Urothelium cell line (cell line): ENCODE measurements around the gene UBXN2A.
A peak's percentile ranks its signal among the peaks of the same experiment; 100 is the strongest.
"Not testable (repeated sequence)": the region's sequence is repeated elsewhere in the genome, so short reads cannot be mapped to it uniquely, and the experiment has no call there.

ENCODE experiments used
- DNase-seq: peaks from one replicate; pipeline ENCODE4 v3.0.0; 2011; ENCODE audit warnings: low spot score, mixed read lengths
- FAIRE-seq: peaks from 2 replicates; lab custom pipeline; 2011; peaks lifted over from hg19 to GRCh38; lab: Jason Lieb, UNC

Gene UBXN2A

DNA sequence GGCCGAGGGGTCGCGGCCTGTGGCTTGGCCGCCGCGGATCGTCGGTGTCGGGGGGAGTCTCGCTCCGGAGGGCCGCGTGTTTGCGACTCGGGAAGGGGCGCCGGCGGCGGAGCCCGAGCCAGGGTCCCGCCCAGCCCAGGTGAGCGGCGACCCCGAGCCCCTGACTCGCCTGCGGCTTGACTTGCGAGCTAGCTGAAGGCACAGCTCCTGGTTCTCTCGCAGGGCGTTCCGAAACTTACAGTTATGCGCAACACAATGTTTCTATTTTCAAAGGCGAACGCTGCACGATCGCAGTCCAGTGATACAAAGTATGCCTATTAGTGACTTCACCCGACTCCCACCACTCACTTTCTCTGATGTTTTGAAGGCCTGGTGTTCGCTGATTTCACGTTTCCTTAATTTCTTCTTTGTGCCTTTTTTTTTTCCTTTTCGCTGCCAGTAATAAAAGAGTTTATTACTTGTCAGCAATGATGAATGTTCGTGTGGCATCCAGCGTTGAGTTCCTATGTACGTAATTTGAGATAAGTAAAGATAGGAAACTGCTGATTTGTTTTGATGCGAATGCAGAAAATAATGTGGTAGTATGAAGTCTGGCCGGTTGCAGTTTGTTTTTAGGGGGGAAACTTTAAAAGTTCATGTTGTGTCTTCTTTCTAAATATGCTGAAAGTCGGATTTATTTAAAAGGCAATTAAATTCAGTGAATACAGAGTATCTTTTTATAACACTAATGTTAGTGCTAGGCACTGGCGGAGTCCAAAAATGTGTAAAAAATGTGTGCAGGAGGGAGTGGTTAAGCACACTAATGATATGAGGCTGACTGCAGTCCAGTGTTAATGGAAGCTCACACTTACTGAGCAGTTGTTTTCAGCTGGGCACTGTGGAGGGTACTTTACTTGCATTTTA lies 706 bp downstream of the UBXN2A start:
- no peak for FAIRE-seq
- peak; percentile 57 for DNase-seq

DNA sequence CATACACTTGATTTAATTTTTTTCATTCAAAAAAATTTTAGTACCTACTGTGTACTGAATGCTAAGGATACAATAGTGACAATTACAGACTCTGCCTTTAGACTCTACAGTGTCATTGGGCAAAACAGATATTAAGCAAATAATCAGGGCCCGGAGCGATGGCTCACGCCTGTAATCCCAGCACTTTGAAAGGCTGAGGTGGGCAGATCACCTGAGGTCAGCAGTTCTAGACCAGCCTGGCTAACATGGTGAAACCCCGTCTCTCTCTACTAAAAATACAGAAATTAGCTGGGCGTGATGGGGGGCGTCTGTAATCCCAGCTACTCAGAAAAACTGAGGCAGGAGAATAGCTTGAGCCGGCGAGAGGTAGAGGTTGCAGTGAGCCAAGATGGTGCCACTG lies 1.4 kb downstream of the UBXN2A start:
- FAIRE-seq: no peak

GRCh38 chr2:23943666-23944065 lies 3.4 kb downstream of the UBXN2A start:
- FAIRE-seq: no peak
- DNase-seq: no peak

More for the DNA sequence above, 1.4 kb downstream of the UBXN2A start:
- DNase-seq: no peak

DNA sequence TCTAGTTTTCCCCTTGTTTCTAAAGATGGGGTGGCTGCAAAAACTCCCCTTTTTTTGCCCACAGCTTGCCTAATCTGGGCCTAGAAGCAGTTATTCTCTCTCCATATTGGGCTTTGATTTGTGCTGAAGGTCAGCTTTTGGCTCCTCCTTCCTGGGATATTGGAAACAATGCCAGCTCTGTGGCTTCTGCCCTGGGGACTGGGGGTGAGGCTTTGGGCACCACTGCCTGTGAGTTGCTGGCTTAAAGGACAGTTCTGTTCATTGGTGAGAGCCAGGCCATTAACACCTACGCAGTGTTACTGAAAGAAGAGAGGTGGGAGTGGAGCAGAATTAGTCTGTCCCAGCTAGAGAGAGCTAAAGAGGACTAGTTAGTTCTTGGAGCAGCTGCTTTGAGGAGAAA lies 4.3 kb downstream of the UBXN2A start:
- DNase-seq (no peak), FAIRE-seq (no peak)

DNA sequence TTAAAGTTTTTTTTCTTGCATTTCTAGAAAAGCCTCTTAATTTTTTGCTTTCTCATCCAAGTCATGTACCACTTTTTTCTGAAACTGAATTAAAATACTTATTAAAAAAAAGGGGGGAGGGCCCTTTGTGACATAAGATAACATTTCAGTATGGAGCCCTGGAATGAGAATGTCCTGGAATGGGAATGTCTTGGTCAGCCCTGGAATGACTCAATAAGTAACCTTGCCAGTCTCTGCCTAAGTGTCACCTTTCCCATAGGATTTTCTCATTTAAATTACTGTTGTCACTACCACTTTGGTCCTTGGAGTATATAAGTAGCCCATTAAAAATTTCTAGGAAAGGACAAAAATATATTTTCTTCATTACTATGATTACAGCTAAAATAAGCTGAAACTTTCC lies 4.7 kb downstream of the UBXN2A start:
- no peak for DNase-seq
- FAIRE-seq: no peak

DNA sequence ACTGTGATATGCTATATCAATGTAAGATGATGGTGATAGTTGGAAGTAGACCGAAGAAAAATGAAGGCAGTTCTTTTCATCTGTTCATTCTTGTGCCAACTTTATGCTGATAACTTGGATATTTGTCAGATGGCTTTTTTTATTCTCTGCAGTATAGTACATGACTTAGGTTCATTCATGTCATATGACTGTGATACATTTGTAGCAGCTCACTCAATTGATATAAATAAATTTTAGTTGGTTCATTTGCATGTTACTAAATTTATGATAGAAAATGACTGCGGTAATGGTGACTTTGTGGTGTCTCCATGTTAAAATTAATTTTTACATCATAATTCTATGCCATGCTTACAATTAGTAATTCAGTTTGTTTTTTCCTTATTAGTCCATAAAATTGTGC lies 7.1 kb downstream of the UBXN2A start:
- FAIRE-seq (no peak), DNase-seq (no peak)

GRCh38 chr2:23952558-23952957 lies 12.3 kb downstream of the UBXN2A start:
- not testable (repeated sequence) for FAIRE-seq, DNase-seq

DNA sequence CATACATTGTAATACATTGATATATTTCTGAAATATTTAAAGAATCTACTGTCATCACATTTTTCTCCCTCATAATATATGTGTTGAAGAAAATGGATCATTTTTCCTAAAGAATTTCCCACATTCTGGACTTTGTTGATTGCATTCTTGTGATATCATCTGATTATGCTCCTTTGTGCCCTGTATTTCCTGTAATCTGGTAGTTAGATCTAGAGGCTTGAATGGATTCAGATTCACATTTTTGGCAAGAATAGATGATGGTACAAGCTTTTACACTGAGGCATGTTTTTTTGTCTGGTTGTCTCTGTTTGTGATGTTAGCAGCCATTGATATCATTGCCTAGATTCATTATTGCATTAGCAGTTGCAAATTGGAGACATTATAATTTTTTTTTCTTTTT lies 13.4 kb downstream of the UBXN2A start:
- DNase-seq (no peak), FAIRE-seq (no peak)

DNA sequence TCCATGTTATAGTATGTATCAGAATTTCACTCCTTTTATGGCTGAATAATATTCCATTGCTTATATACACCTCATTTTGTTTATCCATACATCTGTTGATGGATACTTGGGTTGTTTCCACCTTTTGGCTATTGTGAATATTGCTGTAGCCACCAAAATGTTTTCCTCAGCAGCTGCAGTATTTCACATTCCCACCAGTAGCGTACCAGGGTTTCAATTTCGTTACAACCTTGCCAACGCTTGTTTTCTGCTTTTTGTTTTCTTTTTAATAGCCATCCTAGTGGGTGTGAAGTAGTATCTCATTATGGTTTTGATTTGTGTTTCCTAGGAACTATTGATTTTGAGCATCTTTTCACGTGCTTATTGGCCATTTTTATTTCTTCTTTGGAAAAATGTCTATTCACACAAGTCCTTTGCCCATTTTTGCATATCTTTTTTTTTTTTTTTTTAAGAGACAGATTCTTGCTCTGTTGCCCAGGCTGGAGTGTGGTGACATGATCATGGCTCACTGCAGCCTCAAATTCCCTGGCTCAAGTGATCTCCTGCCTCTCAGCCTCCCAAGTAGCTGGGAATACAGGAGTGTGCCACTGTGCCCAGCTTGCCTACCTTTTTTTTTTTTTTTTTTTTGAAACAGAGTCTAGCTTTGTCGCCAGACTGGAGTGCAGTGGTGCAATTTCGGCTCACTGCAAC lies 14.2 kb downstream of the UBXN2A start:
- FAIRE-seq (no peak), DNase-seq (no peak)

GRCh38 chr2:23967846-23968245 lies 27.6 kb downstream of the UBXN2A start:
- no peak for DNase-seq
- no peak for FAIRE-seq

GRCh38 chr2:23976883-23977282 lies 36.6 kb downstream of the UBXN2A start:
- DNase-seq (no peak), FAIRE-seq (no peak)

GRCh38 chr2:23988371-23988770 lies 48.1 kb downstream of the UBXN2A start:
- DNase-seq: no peak
- FAIRE-seq: no peak

GRCh38 chr2:23992931-23993330 lies 52.7 kb downstream of the UBXN2A start:
- no peak for DNase-seq
- FAIRE-seq: no peak

- DNase-seq (no peak), FAIRE-seq (no peak)
These were observed 53.5 kb downstream of the UBXN2A start for GRCh38 chr2:23993736-23994269.

DNA sequence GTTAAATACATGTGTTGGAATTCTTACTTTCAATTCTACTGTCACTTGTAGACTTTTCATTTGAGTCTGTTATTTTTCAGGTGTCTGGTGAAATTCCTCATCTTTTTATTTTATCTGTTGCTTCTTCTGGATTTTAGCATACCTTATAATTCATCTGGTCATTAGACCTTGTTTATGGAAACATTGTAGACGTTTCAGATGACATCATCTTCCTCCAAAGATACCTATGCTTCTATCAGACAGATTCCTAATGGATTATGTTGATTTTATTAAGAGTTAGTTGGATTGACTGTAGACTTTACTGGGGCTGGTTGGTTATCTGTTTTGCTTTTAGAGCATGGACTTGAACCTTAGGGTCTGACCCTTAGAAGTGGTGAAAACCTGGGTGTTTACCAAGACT lies 54.3 kb downstream of the UBXN2A start:
- FAIRE-seq (no peak), DNase-seq (no peak)

DNA sequence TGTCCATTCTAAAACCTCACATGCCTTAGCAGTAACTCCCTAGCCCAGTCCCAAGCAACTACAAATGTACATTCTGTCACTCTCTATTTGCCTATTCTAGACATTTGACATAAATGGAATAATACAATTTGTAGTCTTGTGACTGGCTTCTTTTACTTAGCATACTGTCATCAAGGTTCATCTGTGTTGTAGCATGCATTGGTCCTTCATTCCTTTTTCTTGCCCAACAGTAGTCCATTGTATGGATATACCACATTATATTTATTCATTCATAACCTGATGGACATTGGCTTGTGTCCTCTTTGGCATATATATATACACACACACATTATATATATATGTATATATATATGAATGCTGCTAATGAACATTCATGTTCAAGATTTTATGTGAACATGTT lies 67.4 kb downstream of the UBXN2A start:
- DNase-seq (no peak), FAIRE-seq (no peak)

GRCh38 chr2:24008672-24009366 lies 68.6 kb downstream of the UBXN2A start:
- FAIRE-seq: no peak
- DNase-seq: no peak

- DNase-seq: no peak
- FAIRE-seq: no peak
These were observed 69.1 kb downstream of the UBXN2A start for GRCh38 chr2:24009367-24009679.

GRCh38 chr2:24009680-24010476 lies 69.6 kb downstream of the UBXN2A start, which contains the start of gene MFSD2B:
TSS of gene MFSD2B (plus strand) at chr2:24010085. CDS start at chr2:24010097, 12 bp downstream.
- no peak for DNase-seq
- FAIRE-seq: no peak

DNA sequence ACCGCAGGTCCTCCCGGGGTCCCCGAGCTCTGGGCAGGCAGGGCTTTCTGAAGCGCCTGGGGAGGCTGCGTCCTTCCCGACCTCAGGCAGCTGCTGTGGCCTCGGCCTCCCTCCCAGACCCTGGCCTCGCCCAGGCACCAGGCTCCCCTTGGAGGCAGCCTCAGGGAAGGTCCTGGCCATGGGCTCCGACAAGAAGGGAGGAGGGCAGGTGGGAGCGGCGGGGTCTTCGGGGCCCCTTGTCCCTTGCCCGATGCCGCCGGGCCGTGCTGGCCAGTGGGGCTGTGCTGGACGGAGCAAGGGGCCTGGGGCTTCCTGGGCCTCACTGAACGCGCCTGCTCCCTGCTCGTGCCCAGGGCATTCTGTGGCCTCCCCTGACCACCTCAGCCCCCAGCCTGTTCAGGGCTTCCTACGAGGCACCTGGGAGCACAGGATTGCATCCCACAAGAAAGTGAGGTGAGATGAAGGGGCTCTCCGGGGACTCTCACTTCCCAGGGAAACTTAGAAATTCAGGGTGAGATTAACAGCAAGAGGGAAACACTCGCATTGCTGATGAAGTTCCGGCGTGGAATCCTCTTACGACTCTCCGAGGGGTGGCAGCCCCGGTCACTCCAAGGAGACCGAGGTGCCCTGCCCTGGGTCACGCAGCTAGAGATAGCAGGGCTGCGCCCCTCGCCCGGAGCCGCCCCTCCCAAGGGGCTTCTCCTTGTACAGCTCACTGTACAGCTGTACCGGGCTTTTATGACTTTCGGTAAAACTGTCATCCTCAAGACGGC lies 70.4 kb downstream of the UBXN2A start:
- no peak for FAIRE-seq
- no peak for DNase-seq
